H1 (cell line): ENCODE data around the gene SPR. TPM values are rescaled to one million over a fixed set of nuclear protein-coding genes. Genes with fewer than 3 reads are reported as not detected.

ENCODE experiments used
- CTCF ChIP-seq, 3 experiments: IDR thresholded peaks; 1 replicate in 2 of 3; 2 replicates in 1 of 3; pipeline versions ENCODE4 v1.5.1 to v1.6.1; 2011; ENCODE audit warnings: low read length in 3 of 3, mild to moderate bottlenecking in 3 of 3, inconsistent platforms in 2 of 3, low read depth in 1 of 3, moderate library complexity in 1 of 3; ENCODE audit not compliant: insufficient read depth in 1 of 3; ENCODE audit errors: control extremely low read depth in 1 of 3
- MAFK ChIP-seq: IDR thresholded peaks from 2 replicates; pipeline ENCODE4 v1.6.1; 2012; ENCODE audit warnings: low read depth, mild to moderate bottlenecking, improper control_type of control experiment, low read length
- SIRT6 ChIP-seq: IDR thresholded peaks from one replicate; pipeline ENCODE4 v1.7.1; 2012; ENCODE audit warnings: low read length, inconsistent platforms
- TEAD4 ChIP-seq: IDR thresholded peaks from 2 replicates; pipeline ENCODE4 v1.6.1; 2012; ENCODE audit warnings: low read depth, low read length, inconsistent platforms, mixed read lengths
- polyA plus RNA-seq, 7 experiments: library from polyadenylated mRNA; depleted of rRNA in 3 of 7; stranded (reverse) in 5 of 7; unstranded in 2 of 7; fragments of >200 nt in 5 of 7; fragments of 200-250 nt in 2 of 7; gene quantifications; 1 replicate in 5 of 7; 2 replicates in 1 of 7; 4 replicates in 1 of 7; pipeline versions ENCODE4 v1.2.1 to v1.2.3, GENCODE V29; 2011 to 2013; ENCODE audit warnings: missing spikeins in 2 of 7, mixed read lengths in 2 of 7
- total RNA-seq: library from RNA; stranded (reverse); fragmentation: NEBNext Ultra II Directional; extraction: Animal tissue kit (Norgen Biotek cat#: 25700); gene quantifications from 2 replicates; pipeline ENCODE4 v1.2.1, GENCODE V29; 2021
- TF ChIP-seq, protein P1 (sequence below): fragments of 300-600 bp; sonication (generic); IDR thresholded peaks from 2 replicates; pipeline ENCODE4 v1.7.1; 2012; ENCODE audit warnings: low read length, moderate library complexity, mild to moderate bottlenecking, inconsistent platforms; ENCODE audit not compliant: insufficient replicate concordance
- TF ChIP-seq, protein P2 (sequence below): IDR thresholded peaks from 2 replicates; pipeline ENCODE4 v1.6.1; 2012; ENCODE audit warnings: low read length, inconsistent platforms

SPR gene
- total and polyA plus RNA-seq, 2 of the 8 experiments (the other 6 are each of a cell fraction or from before 2014, with no cell fraction given), result 4.5 to 11.5 TPM

GRCh38 chr2:72914589-72915319 is 27.5 kb downstream of the SPR start (continued):
- TF ChIP-seq, protein P1, sequence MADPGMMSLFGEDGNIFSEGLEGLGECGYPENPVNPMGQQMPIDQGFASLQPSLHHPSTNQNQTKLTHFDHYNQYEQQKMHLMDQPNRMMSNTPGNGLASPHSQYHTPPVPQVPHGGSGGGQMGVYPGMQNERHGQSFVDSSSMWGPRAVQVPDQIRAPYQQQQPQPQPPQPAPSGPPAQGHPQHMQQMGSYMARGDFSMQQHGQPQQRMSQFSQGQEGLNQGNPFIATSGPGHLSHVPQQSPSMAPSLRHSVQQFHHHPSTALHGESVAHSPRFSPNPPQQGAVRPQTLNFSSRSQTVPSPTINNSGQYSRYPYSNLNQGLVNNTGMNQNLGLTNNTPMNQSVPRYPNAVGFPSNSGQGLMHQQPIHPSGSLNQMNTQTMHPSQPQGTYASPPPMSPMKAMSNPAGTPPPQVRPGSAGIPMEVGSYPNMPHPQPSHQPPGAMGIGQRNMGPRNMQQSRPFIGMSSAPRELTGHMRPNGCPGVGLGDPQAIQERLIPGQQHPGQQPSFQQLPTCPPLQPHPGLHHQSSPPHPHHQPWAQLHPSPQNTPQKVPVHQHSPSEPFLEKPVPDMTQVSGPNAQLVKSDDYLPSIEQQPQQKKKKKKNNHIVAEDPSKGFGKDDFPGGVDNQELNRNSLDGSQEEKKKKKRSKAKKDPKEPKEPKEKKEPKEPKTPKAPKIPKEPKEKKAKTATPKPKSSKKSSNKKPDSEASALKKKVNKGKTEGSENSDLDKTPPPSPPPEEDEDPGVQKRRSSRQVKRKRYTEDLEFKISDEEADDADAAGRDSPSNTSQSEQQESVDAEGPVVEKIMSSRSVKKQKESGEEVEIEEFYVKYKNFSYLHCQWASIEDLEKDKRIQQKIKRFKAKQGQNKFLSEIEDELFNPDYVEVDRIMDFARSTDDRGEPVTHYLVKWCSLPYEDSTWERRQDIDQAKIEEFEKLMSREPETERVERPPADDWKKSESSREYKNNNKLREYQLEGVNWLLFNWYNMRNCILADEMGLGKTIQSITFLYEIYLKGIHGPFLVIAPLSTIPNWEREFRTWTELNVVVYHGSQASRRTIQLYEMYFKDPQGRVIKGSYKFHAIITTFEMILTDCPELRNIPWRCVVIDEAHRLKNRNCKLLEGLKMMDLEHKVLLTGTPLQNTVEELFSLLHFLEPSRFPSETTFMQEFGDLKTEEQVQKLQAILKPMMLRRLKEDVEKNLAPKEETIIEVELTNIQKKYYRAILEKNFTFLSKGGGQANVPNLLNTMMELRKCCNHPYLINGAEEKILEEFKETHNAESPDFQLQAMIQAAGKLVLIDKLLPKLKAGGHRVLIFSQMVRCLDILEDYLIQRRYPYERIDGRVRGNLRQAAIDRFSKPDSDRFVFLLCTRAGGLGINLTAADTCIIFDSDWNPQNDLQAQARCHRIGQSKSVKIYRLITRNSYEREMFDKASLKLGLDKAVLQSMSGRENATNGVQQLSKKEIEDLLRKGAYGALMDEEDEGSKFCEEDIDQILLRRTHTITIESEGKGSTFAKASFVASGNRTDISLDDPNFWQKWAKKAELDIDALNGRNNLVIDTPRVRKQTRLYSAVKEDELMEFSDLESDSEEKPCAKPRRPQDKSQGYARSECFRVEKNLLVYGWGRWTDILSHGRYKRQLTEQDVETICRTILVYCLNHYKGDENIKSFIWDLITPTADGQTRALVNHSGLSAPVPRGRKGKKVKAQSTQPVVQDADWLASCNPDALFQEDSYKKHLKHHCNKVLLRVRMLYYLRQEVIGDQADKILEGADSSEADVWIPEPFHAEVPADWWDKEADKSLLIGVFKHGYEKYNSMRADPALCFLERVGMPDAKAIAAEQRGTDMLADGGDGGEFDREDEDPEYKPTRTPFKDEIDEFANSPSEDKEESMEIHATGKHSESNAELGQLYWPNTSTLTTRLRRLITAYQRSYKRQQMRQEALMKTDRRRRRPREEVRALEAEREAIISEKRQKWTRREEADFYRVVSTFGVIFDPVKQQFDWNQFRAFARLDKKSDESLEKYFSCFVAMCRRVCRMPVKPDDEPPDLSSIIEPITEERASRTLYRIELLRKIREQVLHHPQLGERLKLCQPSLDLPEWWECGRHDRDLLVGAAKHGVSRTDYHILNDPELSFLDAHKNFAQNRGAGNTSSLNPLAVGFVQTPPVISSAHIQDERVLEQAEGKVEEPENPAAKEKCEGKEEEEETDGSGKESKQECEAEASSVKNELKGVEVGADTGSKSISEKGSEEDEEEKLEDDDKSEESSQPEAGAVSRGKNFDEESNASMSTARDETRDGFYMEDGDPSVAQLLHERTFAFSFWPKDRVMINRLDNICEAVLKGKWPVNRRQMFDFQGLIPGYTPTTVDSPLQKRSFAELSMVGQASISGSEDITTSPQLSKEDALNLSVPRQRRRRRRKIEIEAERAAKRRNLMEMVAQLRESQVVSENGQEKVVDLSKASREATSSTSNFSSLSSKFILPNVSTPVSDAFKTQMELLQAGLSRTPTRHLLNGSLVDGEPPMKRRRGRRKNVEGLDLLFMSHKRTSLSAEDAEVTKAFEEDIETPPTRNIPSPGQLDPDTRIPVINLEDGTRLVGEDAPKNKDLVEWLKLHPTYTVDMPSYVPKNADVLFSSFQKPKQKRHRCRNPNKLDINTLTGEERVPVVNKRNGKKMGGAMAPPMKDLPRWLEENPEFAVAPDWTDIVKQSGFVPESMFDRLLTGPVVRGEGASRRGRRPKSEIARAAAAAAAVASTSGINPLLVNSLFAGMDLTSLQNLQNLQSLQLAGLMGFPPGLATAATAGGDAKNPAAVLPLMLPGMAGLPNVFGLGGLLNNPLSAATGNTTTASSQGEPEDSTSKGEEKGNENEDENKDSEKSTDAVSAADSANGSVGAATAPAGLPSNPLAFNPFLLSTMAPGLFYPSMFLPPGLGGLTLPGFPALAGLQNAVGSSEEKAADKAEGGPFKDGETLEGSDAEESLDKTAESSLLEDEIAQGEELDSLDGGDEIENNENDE, result no peak
- no peak for TF ChIP-seq SIRT6
- peak; percentile 77 for TF ChIP-seq TEAD4
- no peak for TF ChIP-seq CTCF (IDR thresholded peaks at IDR 0.05; ENCODE audit: control extremely low read depth in 1 of 3, insufficient read depth in 1 of 3, low read depth in 1 of 3, low read length in 3 of 3)
- TF ChIP-seq, protein P2, sequence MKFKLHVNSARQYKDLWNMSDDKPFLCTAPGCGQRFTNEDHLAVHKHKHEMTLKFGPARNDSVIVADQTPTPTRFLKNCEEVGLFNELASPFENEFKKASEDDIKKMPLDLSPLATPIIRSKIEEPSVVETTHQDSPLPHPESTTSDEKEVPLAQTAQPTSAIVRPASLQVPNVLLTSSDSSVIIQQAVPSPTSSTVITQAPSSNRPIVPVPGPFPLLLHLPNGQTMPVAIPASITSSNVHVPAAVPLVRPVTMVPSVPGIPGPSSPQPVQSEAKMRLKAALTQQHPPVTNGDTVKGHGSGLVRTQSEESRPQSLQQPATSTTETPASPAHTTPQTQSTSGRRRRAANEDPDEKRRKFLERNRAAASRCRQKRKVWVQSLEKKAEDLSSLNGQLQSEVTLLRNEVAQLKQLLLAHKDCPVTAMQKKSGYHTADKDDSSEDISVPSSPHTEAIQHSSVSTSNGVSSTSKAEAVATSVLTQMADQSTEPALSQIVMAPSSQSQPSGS, result no peak
- no peak for TF ChIP-seq MAFK
